HEK293 (cell line): ENCODE measurements around the gene BOK.
A peak's percentile ranks its signal among the peaks of the same experiment; 100 is the strongest.

Experiments used
- CTCF ChIA-PET: fragments of 350-600 bp; formaldehyde crosslinking; extraction: SDS; loops from one replicate; lab custom pipeline; 2021; ENCODE audit warnings: antibody characterized with exemption; lab: Yijun Ruan, JAX
- POLR2A ChIA-PET: fragments of 300-600 bp; formaldehyde crosslinking; extraction: SDS; loops from one replicate; lab custom pipeline; 2020; ENCODE audit warnings: antibody characterized with exemption, inconsistent platforms; lab: Yijun Ruan, JAX
- H3K27ac ChIP-seq: fragments of 200-500 bp; sonication (Bioruptor generic); 2 replicates; pipeline ENCODE4 v1.5.1; 2014; ENCODE audit warnings: low read depth, low read length, control low read depth, inconsistent platforms; ENCODE audit errors: extremely low read depth
- H3K36me3 ChIP-seq, 2 experiments: fragments of 200-500 bp in 1 of 2; sonication (Bioruptor generic) in 1 of 2; 1 replicate in 1 of 2; 2 replicates in 1 of 2; pipeline ENCODE4 v1.5.1; 2014 to 2017; ENCODE audit warnings: inconsistent platforms in 2 of 2, low read length in 2 of 2; ENCODE audit not compliant: control insufficient read depth in 2 of 2, insufficient read depth in 1 of 2
- H3K4me1 ChIP-seq: fragments of 200-500 bp; sonication (Bioruptor generic); 2 replicates; pipeline ENCODE4 v1.5.1; 2014; ENCODE audit warnings: mild to moderate bottlenecking, low read length, inconsistent platforms; ENCODE audit not compliant: control insufficient read depth, insufficient read depth
- H3K4me3 ChIP-seq: 2 replicates; pipeline ENCODE4 v1.5.1; 2011; ENCODE audit warnings: low read depth, mild to moderate bottlenecking, control low read depth, low read length, moderate library complexity
- H3K9me3 ChIP-seq: fragments of 200-500 bp; sonication (Bioruptor generic); 2 replicates; pipeline ENCODE4 v1.5.1; 2014; ENCODE audit warnings: low read depth, low read length, inconsistent platforms; ENCODE audit not compliant: control insufficient read depth, insufficient read depth
- BCL11A ChIP-seq: fragments of 450-650 bp; formaldehyde crosslinking; IDR thresholded peaks from 2 replicates; pipeline ENCODE4 v1.5.1; 2016; ENCODE audit warnings: low read depth, missing biosample characterization, missing genetic modification characterization
- EGR2 ChIP-seq: fragments of 450-650 bp; formaldehyde crosslinking; IDR thresholded peaks from 2 replicates; pipeline ENCODE4 v1.5.1; 2016; ENCODE audit warnings: low read depth, missing biosample characterization, missing genetic modification characterization
- GFI1B ChIP-seq: fragments of 450-650 bp; formaldehyde crosslinking; IDR thresholded peaks from 2 replicates; pipeline ENCODE4 v1.5.1; 2016; ENCODE audit warnings: missing biosample characterization, missing genetic modification characterization
- KLF1 ChIP-seq: fragments of 450-650 bp; formaldehyde crosslinking; IDR thresholded peaks from 2 replicates; pipeline ENCODE4 v1.5.1; 2016; ENCODE audit warnings: missing biosample characterization, missing genetic modification characterization
- KLF8 ChIP-seq: fragments of 450-650 bp; formaldehyde crosslinking; IDR thresholded peaks from 2 replicates; pipeline ENCODE4 v1.5.1; 2016; ENCODE audit warnings: missing biosample characterization, missing genetic modification characterization
- KLF9 ChIP-seq: fragments of 450-650 bp; formaldehyde crosslinking; IDR thresholded peaks from 2 replicates; pipeline ENCODE4 v1.5.1; 2016; ENCODE audit warnings: missing biosample characterization, missing genetic modification characterization, low read depth
- SCRT1 ChIP-seq: fragments of 450-650 bp; formaldehyde crosslinking; IDR thresholded peaks from 2 replicates; pipeline ENCODE4 v1.5.1; 2016; ENCODE audit warnings: missing biosample characterization, missing genetic modification characterization, borderline replicate concordance
- TCF7L2 ChIP-seq: IDR thresholded peaks from 2 replicates; pipeline ENCODE4 v1.6.1; 2011; ENCODE audit warnings: low read depth, mild to moderate bottlenecking, inconsistent platforms, low read length, moderate library complexity, borderline replicate concordance
- WT1 ChIP-seq: fragments of 450-650 bp; formaldehyde crosslinking; IDR thresholded peaks from 2 replicates; pipeline ENCODE4 v1.5.1; 2016; ENCODE audit warnings: missing biosample characterization, missing genetic modification characterization
- YY1 ChIP-seq: fragments of 450-650 bp; formaldehyde crosslinking; IDR thresholded peaks from 2 replicates; pipeline ENCODE4 v1.5.1; 2018; ENCODE audit warnings: missing biosample characterization, missing genetic modification characterization
- ZBTB17 ChIP-seq: fragments of 450-650 bp; formaldehyde crosslinking; IDR thresholded peaks from 2 replicates; pipeline ENCODE4 v1.5.1; 2016; ENCODE audit warnings: missing biosample characterization, missing genetic modification characterization
- ZFP41 ChIP-seq: fragments of 450-650 bp; formaldehyde crosslinking; IDR thresholded peaks from 2 replicates; pipeline ENCODE4 v1.5.1; 2016; ENCODE audit warnings: missing biosample characterization, missing genetic modification characterization, borderline replicate concordance
- ZNF121 ChIP-seq: fragments of 450-650 bp; formaldehyde crosslinking; IDR thresholded peaks from 2 replicates; pipeline ENCODE4 v1.5.1; 2016; ENCODE audit warnings: missing biosample characterization, missing genetic modification characterization
- ZNF138 ChIP-seq: fragments of 450-650 bp; formaldehyde crosslinking; IDR thresholded peaks from 2 replicates; pipeline ENCODE4 v1.5.1; 2016; ENCODE audit warnings: missing biosample characterization, missing genetic modification characterization, borderline replicate concordance
- ZNF140 ChIP-seq: fragments of 450-650 bp; formaldehyde crosslinking; IDR thresholded peaks from 2 replicates; pipeline ENCODE4 v1.5.1; 2016; ENCODE audit warnings: missing biosample characterization, missing genetic modification characterization
- ZNF174 ChIP-seq: fragments of 450-650 bp; formaldehyde crosslinking; IDR thresholded peaks from 2 replicates; pipeline ENCODE4 v1.5.0; 2017; ENCODE audit warnings: missing biosample characterization, mild to moderate bottlenecking, missing genetic modification characterization
- ZNF239 ChIP-seq: fragments of 450-650 bp; formaldehyde crosslinking; IDR thresholded peaks from 2 replicates; pipeline ENCODE4 v1.5.1; 2016; ENCODE audit warnings: missing biosample characterization, missing genetic modification characterization
- ZNF266 ChIP-seq: fragments of 450-650 bp; formaldehyde crosslinking; IDR thresholded peaks from 2 replicates; pipeline ENCODE4 v1.5.1; 2016; ENCODE audit warnings: missing biosample characterization, missing genetic modification characterization, low read depth
- ZNF423 ChIP-seq: fragments of 450-650 bp; formaldehyde crosslinking; IDR thresholded peaks from 2 replicates; pipeline ENCODE4 v1.5.1; 2016; ENCODE audit warnings: missing biosample characterization, missing genetic modification characterization
- ZNF433 ChIP-seq: fragments of 450-650 bp; formaldehyde crosslinking; IDR thresholded peaks from 2 replicates; pipeline ENCODE4 v1.5.1; 2016; ENCODE audit warnings: missing biosample characterization, missing genetic modification characterization, low read depth
- ZNF473 ChIP-seq: fragments of 450-650 bp; formaldehyde crosslinking; IDR thresholded peaks from 2 replicates; pipeline ENCODE4 v1.5.1; 2017; ENCODE audit warnings: missing biosample characterization, missing genetic modification characterization
- ZNF560 ChIP-seq: fragments of 450-650 bp; formaldehyde crosslinking; IDR thresholded peaks from 2 replicates; pipeline ENCODE4 v1.5.1; 2017; ENCODE audit warnings: missing biosample characterization, missing genetic modification characterization, borderline replicate concordance
- TF ChIP-seq, protein P1 (sequence below): fragments of 450-650 bp; formaldehyde crosslinking; IDR thresholded peaks from 2 replicates; pipeline ENCODE4 v1.5.1; 2016; ENCODE audit warnings: missing biosample characterization, missing genetic modification characterization
- TF ChIP-seq, protein P2 (sequence below): fragments of 450-650 bp; formaldehyde crosslinking; IDR thresholded peaks from 2 replicates; pipeline ENCODE4 v1.5.1; 2017; ENCODE audit warnings: missing biosample characterization, missing genetic modification characterization
- TF ChIP-seq, protein P3 (sequence below): fragments of 450-650 bp; formaldehyde crosslinking; IDR thresholded peaks from 2 replicates; pipeline ENCODE4 v1.5.1; 2016; ENCODE audit warnings: missing biosample characterization, missing genetic modification characterization
- TF ChIP-seq, protein P4 (sequence below): fragments of 450-650 bp; formaldehyde crosslinking; IDR thresholded peaks from 2 replicates; pipeline ENCODE4 v1.5.1; 2017; ENCODE audit warnings: missing biosample characterization, missing genetic modification characterization

The BOK gene

DNA sequence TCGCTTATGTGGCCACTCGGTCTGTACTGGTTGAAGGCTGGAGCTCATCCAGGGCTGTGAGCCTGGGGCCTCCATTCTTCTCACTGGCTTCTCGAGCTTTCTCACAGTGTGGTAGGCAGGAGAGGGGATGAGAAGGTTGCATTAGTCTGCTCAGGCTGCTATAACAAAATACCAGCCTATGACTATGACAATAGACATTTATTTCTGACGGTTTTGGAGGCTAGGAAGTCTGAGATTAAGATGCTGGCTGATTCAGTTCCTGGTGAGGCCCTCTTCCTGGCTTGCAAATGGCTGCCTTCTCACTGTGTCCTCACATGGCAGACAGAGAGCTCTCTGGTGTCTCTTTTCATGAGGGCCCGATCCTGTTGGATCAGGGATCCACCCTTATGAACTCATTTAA, 44.0 kb upstream of the BOK start:
- Histone ChIP-seq H3K36me3 (no peaks in the 10 kb centered on the region; a peak in 1 of 3 replicates), H3K4me1 (no peaks in the 10 kb centered on the region), H3K27ac (no peak overlapping the region), H3K4me3 (no peak overlapping the region), H3K9me3 (no peaks in the 10 kb centered on the region)
- ChIA-PET POLR2A (no interaction called here), CTCF (no interaction called here)
- TF ChIP-seq ZNF140 (tag by site-specific recombination) (no peak), YY1 (no peak), SCRT1 (no peak)
- TF ChIP-seq, protein P1, sequence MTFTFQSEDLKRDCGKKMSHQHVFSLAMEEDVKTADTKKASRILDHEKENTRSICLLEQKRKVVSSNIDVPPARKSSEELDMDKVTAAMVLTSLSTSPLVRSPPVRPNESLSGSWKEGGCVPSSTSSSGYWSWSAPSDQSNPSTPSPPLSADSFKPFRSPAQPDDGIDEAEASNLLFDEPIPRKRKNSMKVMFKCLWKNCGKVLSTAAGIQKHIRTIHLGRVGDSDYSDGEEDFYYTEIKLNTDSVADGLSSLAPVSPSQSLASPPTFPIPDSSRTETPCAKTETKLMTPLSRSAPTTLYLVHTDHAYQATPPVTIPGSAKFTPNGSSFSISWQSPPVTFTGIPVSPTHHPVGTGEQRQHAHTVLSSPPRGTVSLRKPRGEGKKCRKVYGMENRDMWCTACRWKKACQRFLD (tag by site-specific recombination) = no peak

DNA sequence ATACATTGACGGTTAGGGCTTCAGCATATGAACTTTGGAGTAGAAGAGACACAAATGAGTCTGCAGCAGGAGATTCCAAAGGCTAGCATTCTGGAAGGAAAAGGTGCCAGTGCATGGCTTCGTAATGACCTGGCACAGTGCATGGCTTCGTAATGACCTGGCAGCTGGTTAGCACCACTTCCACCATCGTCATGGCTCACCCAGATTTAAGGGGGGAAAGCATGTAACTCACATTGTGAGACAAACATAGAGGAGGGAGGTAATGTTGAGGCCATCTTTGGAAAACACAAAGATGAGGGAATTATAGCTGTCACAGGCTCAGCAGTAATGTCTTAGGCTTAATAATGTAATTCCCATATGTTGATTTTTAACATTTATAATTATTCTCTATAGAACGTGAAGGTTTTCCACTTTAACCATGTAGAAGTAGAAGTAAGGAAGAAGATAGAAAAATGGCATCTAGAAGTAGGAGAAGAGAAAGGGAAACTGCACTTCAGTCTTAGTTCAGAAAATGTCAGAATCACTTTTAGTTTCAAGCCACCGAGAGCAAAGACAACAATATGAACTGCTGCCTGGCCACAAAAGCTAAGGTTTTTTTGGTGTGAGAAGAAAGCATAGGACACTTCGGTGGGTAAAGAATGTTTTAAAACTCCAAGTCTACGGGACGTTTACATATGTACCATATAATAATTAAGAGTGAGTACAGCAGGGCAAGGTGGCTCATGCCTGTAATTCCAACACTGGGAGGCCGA, 43.4 kb upstream of the BOK start:
- ChIA-PET CTCF (interaction anchor here (0.7 to 0.9 kb wide), 2 partner anchors 112 to 144 kb away, joined by 3 to 4 read pairs; no protein-coding TSS in a partner anchor), POLR2A (no interaction called here)
- TF ChIP-seq ZNF560 (tag by site-specific recombination) = no peak
- TF ChIP-seq, protein P2, sequence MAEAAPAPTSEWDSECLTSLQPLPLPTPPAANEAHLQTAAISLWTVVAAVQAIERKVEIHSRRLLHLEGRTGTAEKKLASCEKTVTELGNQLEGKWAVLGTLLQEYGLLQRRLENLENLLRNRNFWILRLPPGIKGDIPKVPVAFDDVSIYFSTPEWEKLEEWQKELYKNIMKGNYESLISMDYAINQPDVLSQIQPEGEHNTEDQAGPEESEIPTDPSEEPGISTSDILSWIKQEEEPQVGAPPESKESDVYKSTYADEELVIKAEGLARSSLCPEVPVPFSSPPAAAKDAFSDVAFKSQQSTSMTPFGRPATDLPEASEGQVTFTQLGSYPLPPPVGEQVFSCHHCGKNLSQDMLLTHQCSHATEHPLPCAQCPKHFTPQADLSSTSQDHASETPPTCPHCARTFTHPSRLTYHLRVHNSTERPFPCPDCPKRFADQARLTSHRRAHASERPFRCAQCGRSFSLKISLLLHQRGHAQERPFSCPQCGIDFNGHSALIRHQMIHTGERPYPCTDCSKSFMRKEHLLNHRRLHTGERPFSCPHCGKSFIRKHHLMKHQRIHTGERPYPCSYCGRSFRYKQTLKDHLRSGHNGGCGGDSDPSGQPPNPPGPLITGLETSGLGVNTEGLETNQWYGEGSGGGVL (tag by site-specific recombination) = no peak
- TF ChIP-seq ZNF239 (tag by site-specific recombination) = no peak
- no peak for TF ChIP-seq GFI1B (tag by site-specific recombination)
- no peak for TF ChIP-seq ZBTB17 (tag by site-specific recombination)
- no peak for TF ChIP-seq EGR2
- TF ChIP-seq ZNF423 (tag by site-specific recombination) = no peak
- no peak for TF ChIP-seq BCL11A (tag by site-specific recombination)
- TF ChIP-seq ZNF174 (tag by site-specific recombination) = no peak
- no peak for TF ChIP-seq ZNF433 (tag by site-specific recombination)
- no peak for TF ChIP-seq ZNF138 (tag by site-specific recombination)
- TF ChIP-seq ZNF473 = no peak
- no peak for TF ChIP-seq ZNF121
- no peak for TF ChIP-seq ZFP41 (tag by site-specific recombination)
- no peak for TF ChIP-seq ZNF266 (tag by site-specific recombination)
- no peak for TF ChIP-seq TCF7L2
- H3K36me3 ChIP-seq = no peaks in the 10 kb centered on the region; a peak in 1 of 3 replicates
- no peak overlapping the region for H3K27ac ChIP-seq
- H3K4me3 ChIP-seq = no peak overlapping the region
- H3K9me3 ChIP-seq = no peaks in the 10 kb centered on the region
- no peaks in the 10 kb centered on the region for H3K4me1 ChIP-seq

DNA sequence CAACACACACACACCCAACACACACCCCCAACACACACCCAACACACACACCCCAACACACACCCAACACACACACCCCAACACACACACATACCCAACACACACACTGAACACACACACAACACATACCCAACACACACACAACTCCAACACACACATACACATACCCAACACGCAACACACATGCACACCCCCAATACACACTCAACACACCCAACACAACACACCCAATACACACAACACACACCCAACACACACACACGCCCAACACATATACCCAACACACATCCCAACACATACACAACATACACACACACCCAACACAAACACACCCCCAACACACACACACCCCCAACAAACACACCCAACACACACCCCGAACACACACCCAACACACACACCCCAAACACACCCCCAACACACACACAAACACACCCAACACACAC, 42.0 kb upstream of the BOK start:
- no peak overlapping the region for H3K4me3 ChIP-seq
- TF ChIP-seq WT1 (tag by site-specific recombination) (no peak), ZNF423 (tag by site-specific recombination) (no peak), KLF1 (peak; percentile 93), KLF9 (tag by site-specific recombination) (peak; percentile 55), KLF8 (peak; percentile 74)
- TF ChIP-seq, protein P3, sequence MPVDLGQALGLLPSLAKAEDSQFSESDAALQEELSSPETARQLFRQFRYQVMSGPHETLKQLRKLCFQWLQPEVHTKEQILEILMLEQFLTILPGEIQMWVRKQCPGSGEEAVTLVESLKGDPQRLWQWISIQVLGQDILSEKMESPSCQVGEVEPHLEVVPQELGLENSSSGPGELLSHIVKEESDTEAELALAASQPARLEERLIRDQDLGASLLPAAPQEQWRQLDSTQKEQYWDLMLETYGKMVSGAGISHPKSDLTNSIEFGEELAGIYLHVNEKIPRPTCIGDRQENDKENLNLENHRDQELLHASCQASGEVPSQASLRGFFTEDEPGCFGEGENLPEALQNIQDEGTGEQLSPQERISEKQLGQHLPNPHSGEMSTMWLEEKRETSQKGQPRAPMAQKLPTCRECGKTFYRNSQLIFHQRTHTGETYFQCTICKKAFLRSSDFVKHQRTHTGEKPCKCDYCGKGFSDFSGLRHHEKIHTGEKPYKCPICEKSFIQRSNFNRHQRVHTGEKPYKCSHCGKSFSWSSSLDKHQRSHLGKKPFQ (tag by site-specific recombination) = peak; percentile 93
- TF ChIP-seq, protein P4, sequence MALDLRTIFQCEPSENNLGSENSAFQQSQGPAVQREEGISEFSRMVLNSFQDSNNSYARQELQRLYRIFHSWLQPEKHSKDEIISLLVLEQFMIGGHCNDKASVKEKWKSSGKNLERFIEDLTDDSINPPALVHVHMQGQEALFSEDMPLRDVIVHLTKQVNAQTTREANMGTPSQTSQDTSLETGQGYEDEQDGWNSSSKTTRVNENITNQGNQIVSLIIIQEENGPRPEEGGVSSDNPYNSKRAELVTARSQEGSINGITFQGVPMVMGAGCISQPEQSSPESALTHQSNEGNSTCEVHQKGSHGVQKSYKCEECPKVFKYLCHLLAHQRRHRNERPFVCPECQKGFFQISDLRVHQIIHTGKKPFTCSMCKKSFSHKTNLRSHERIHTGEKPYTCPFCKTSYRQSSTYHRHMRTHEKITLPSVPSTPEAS (tag by site-specific recombination) = peak; percentile 83
- H3K27ac ChIP-seq = no peak overlapping the region
- no peaks in the 10 kb centered on the region for H3K4me1 ChIP-seq
- no peaks in the 10 kb centered on the region for H3K9me3 ChIP-seq
- POLR2A ChIA-PET = interaction anchor here (0.7 kb wide), 1 partner anchor 204 kb away, joined by 3 read pairs; no protein-coding TSS in a partner anchor
- no peaks in the 10 kb centered on the region; a peak in 1 of 3 replicates for H3K36me3 ChIP-seq
- CTCF ChIA-PET = interaction anchor here (0.9 kb wide), 1 partner anchor 143 kb away, joined by 4 read pairs; no protein-coding TSS in a partner anchor
